Peyer's patch (tissue), 4 donors: Measurements from ENCODE around the gene XBP1.

Experiments
- CTCF ChIP-seq, 6 experiments: fragments of 450-650 bp in 4 of 6; fragments of 200-600 bp in 2 of 6; sonication (generic) in 1 of 6; IDR thresholded peaks; one replicate each; pipeline ENCODE4 v1.5.1; 2017 to 2019; ENCODE audit warnings: antibody characterized with exemption in 6 of 6, mild to moderate bottlenecking in 3 of 6, moderate library complexity in 1 of 6
- POLR2A ChIP-seq, 2 donors: fragments of 450-650 bp; IDR thresholded peaks; one replicate each; pipeline ENCODE4 v1.5.1; 2017; ENCODE audit warnings: antibody characterized with exemption in 2 of 2, mild to moderate bottlenecking in 2 of 2, moderate library complexity in 2 of 2

- TF ChIP-seq POLR2A (IDR thresholded peaks at IDR 0.05) (no peak), CTCF (IDR thresholded peaks at IDR 0.05) (no peak)
Measured at GRCh38 chr22:28791841-28792490, 8.4 kb downstream of the XBP1 start.
